GM18526 (cell line): ENCODE results near the gene GADD45GIP1.

ENCODE experiments used
- POLR2A ChIP-seq: IDR thresholded peaks from 3 replicates; pipeline ENCODE4 v1.6.1; 2011; ENCODE audit not compliant: insufficient read length; ENCODE audit errors: extremely low read depth

The GADD45GIP1 gene

GRCh38 chr19:12913011-12913561 is 43.9 kb downstream of the GADD45GIP1 start:
- TF ChIP-seq POLR2A: no peak

- no peak for TF ChIP-seq POLR2A
These were observed 44.5 kb downstream of the GADD45GIP1 start for GRCh38 chr19:12912571-12912970.

GRCh38 chr19:12907166-12907565 is 49.9 kb downstream of the GADD45GIP1 start:
- TF ChIP-seq POLR2A: no peak
